ENCODE measurements around the gene LRMDA.

GRCh38 chr10:75865413-75866299, 434.2 kb downstream of the LRMDA start:
- TF ChIP-seq POLR2A (IDR thresholded peaks at IDR 0.05): no peak
- TF ChIP-seq CTCF (IDR thresholded peaks at IDR 0.05): no peak

Data from body of pancreas (tissue), 4 donors.